Fibroblast of skin of abdomen (primary cell): ENCODE results near the gene MRPL49.
"Not testable (repeated sequence)": the region's sequence is repeated elsewhere in the genome, so short reads cannot be mapped to it uniquely, and the experiment has no call there.

Experiments
- DNase-seq: peaks from one replicate; pipeline ENCODE4 v3.0.0-alpha.2; 2013

Gene MRPL49

GRCh38 chr11:65172600-65172999, 50.5 kb downstream of the MRPL49 start:
- DNase-seq: no peak

DNA sequence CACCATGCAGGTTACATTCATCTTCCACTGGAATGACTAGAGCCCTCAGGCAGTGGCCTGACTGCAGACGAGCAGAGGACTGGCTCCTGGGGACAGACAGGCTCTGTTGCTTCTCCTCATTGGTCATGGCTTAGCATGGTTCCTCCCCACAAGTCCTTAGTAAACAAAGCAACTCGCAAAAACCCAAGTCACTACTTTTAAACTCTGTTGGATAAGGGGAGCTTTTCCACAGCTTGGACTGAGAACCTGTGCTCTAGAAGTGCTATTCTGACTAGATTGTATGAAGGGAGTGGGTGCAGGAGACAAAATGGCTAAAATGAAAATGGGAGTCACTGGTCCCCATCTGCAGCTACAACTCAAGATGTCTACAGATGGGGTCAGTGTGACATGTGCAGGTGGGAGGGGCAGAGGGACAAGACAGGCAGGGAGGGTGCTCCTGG, 52.5 kb downstream of the MRPL49 start:
- DNase-seq: not testable (repeated sequence)
